Superior temporal gyrus (tissue), 1 donor: ENCODE measurements around the gene CDH26.

Source experiments
- DNase-seq: peaks from one replicate; pipeline ENCODE4 v3.0.0-alpha.2; 2016; ENCODE audit errors: extremely low spot score

The CDH26 gene

GRCh38 chr20:59985164-59985563 lies 26.9 kb downstream of the CDH26 start:
- DNase-seq, result no peak

GRCh38 chr20:59985864-59986263 lies 27.6 kb downstream of the CDH26 start:
- no peak for DNase-seq

- no peak for DNase-seq
Measured at GRCh38 chr20:59987135-59987534, 28.9 kb downstream of the CDH26 start.

- DNase-seq, result no peak
Measured at GRCh38 chr20:59988141-59988540, 29.9 kb downstream of the CDH26 start.

GRCh38 chr20:59992526-59993084 lies 34.4 kb downstream of the CDH26 start:
- DNase-seq, result peak; percentile 57

GRCh38 chr20:59993736-59994430 lies 35.7 kb downstream of the CDH26 start:
- DNase-seq, result no peak

GRCh38 chr20:59994697-59995122 lies 36.5 kb downstream of the CDH26 start:
- no peak for DNase-seq

- DNase-seq, result no peak
Measured at GRCh38 chr20:59996108-59996507, 37.9 kb downstream of the CDH26 start.

GRCh38 chr20:59997896-59998295 lies 39.7 kb downstream of the CDH26 start:
- no peak for DNase-seq

GRCh38 chr20:59999502-59999901 lies 41.3 kb downstream of the CDH26 start:
- DNase-seq, result no peak

GRCh38 chr20:60000271-60001042 lies 42.2 kb downstream of the CDH26 start:
- no peak for DNase-seq

GRCh38 chr20:60001108-60001507 lies 42.9 kb downstream of the CDH26 start:
- DNase-seq, result no peak

- DNase-seq, result no peak
Measured at GRCh38 chr20:60003776-60004175, 45.6 kb downstream of the CDH26 start.

- no peak for DNase-seq
Measured at GRCh38 chr20:60006261-60006660, 48.0 kb downstream of the CDH26 start.

- DNase-seq, result no peak
Measured at GRCh38 chr20:60007464-60007863, 49.2 kb downstream of the CDH26 start.

GRCh38 chr20:60008130-60008808 lies 50.0 kb downstream of the CDH26 start:
- no peak for DNase-seq

GRCh38 chr20:60009318-60009717 lies 51.1 kb downstream of the CDH26 start:
- DNase-seq, result no peak

- peak; percentile 24 for DNase-seq
Measured at GRCh38 chr20:60009826-60010616, 51.8 kb downstream of the CDH26 start.

- no peak for DNase-seq
Measured at GRCh38 chr20:60010689-60011458, 52.7 kb downstream of the CDH26 start.
